MM.1S (cell line): ENCODE results near the gene SERPINB13.

Experiments
- DNase-seq: peaks from one replicate; pipeline ENCODE4 v3.0.0-alpha.2; 2015
- H2AFZ ChIP-seq: fragments of 300-600 bp; sonication (generic); 2 replicates; pipeline ENCODE4 v1.6.0; 2016; ENCODE audit warnings: antibody characterized with exemption, low read length
- H3F3A ChIP-seq: fragments of 300-600 bp; sonication (generic); 2 replicates; pipeline ENCODE4 v1.6.1; 2016; ENCODE audit warnings: mild to moderate bottlenecking, antibody characterized with exemption, low read length, moderate library complexity, mixed read lengths; ENCODE audit not compliant: insufficient read depth
- H3K27ac ChIP-seq: fragments of 300-600 bp; sonication (generic); 2 replicates; pipeline ENCODE4 v1.5.1; 2016; ENCODE audit warnings: mild to moderate bottlenecking, low read length
- H3K27me3 ChIP-seq: fragments of 300-600 bp; sonication (generic); replicated peaks from 2 replicates; pipeline ENCODE4 v1.6.0; 2016; ENCODE audit warnings: low read length; ENCODE audit not compliant: insufficient read depth
- H3K36me3 ChIP-seq: fragments of 300-600 bp; sonication (generic); replicated peaks from 2 replicates; pipeline ENCODE4 v1.6.1; 2016; ENCODE audit warnings: mild to moderate bottlenecking, low read length, mixed read lengths; ENCODE audit not compliant: insufficient read depth
- H3K4me1 ChIP-seq: fragments of 300-600 bp; sonication (generic); 2 replicates; pipeline ENCODE4 v1.6.1; 2016; ENCODE audit warnings: low read length, mixed read lengths
- H3K4me2 ChIP-seq: fragments of 300-600 bp; sonication (generic); 2 replicates; pipeline ENCODE4 v1.6.0; 2016; ENCODE audit warnings: low read depth, low read length
- H3K4me3 ChIP-seq: fragments of 300-600 bp; sonication (generic); 2 replicates; pipeline ENCODE4 v1.5.1; 2016; ENCODE audit warnings: low read length, mixed read lengths
- H3K79me2 ChIP-seq: fragments of 300-600 bp; sonication (generic); 2 replicates; pipeline ENCODE4 v1.6.1; 2016; ENCODE audit warnings: mixed run types, low read length, mixed read lengths
- H3K9ac ChIP-seq: fragments of 300-600 bp; sonication (generic); 2 replicates; pipeline ENCODE4 v1.6.1; 2016; ENCODE audit warnings: low read length, mixed read lengths
- H3K9me2 ChIP-seq: fragments of 300-600 bp; sonication (generic); replicated peaks from 2 replicates; pipeline ENCODE4 v1.6.1; 2016; ENCODE audit warnings: mild to moderate bottlenecking, low read length, mixed read lengths; ENCODE audit not compliant: insufficient read depth
- H3K9me3 ChIP-seq: fragments of 300-600 bp; sonication (generic); replicated peaks from 2 replicates; pipeline ENCODE4 v1.6.1; 2016; ENCODE audit warnings: mild to moderate bottlenecking, low read length, mixed read lengths; ENCODE audit not compliant: insufficient read depth
- H4K20me1 ChIP-seq: fragments of 300-600 bp; sonication (generic); 2 replicates; pipeline ENCODE4 v1.6.1; 2016; ENCODE audit warnings: mild to moderate bottlenecking, low read length, moderate library complexity, mixed read lengths; ENCODE audit not compliant: insufficient read depth
- CTCF ChIP-seq: fragments of 300-600 bp; sonication (generic); IDR thresholded peaks from 2 replicates; pipeline ENCODE4 v1.5.1; 2016; ENCODE audit warnings: antibody characterized with exemption, low read length, mixed read lengths
- EZH2 ChIP-seq: fragments of 300-600 bp; sonication (generic); optimal IDR thresholded peaks from 2 replicates; pipeline ENCODE3; 2017; ENCODE audit warnings: low read depth, mild to moderate bottlenecking, antibody characterized with exemption, low read length, mixed read lengths
- EZH2phosphoT487 ChIP-seq: fragments of 300-600 bp; sonication (generic); IDR thresholded peaks from 2 replicates; pipeline ENCODE4 v1.6.1; 2018; ENCODE audit warnings: antibody characterized with exemption, low read length

SERPINB13 gene

DNA sequence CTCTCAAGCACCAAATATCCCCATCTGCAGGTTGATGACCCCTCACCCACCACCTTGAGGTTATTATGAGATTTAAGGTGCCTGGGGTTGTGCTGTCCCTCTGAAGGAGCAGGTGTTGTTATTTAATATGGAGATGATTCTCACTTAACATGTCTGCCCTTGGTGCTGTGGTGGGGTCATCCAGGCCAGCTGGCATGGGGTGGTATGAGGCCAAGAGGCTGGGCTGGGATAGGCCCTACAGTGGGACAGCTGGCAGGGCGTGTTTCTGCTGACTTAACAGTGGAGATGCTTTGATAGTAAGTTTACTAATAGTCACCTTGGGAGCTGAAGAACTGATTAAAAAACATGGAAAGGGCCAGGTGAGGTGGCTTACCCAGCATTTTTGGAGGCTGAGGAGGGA lies 22.6 kb upstream of the SERPINB13 start:
- Histone ChIP-seq H3K79me2 (no peaks in the 10 kb centered on the region), H3F3A (no peaks in the 10 kb centered on the region), H3K4me3 (no peak overlapping the region)

GRCh38 chr18:63567276-63567675 lies 19.9 kb upstream of the SERPINB13 start:
- Histone ChIP-seq H3K9me3 (no peaks in the 10 kb centered on the region), H2AFZ (no peak overlapping the region), H3K9ac (no peak overlapping the region), H3K79me2 (no peaks in the 10 kb centered on the region), H3K36me3 (no peaks in the 10 kb centered on the region), H3K27ac (no peak overlapping the region), H3K9me2 (no peaks in the 10 kb centered on the region), H3F3A (no peaks in the 10 kb centered on the region), H3K4me2 (no peak overlapping the region), H3K27me3 (no peaks in the 10 kb centered on the region), H4K20me1 (no peaks in the 10 kb centered on the region), H3K4me1 (peaks cover 6% of the 10 kb centered on the region), H3K4me3 (no peak overlapping the region)
- DNase-seq: no peak
- no peak for TF ChIP-seq CTCF
- no peak for TF ChIP-seq EZH2
- no peak for TF ChIP-seq EZH2phosphoT487

More for the DNA sequence above, 22.6 kb upstream of the SERPINB13 start:
- no peaks in the 10 kb centered on the region for H3K27me3 ChIP-seq
- DNase-seq: no peak
- no peaks in the 10 kb centered on the region for H3K9me2 ChIP-seq
- no peaks in the 10 kb centered on the region for H4K20me1 ChIP-seq
- H3K4me1 ChIP-seq: peaks cover 20% of the 10 kb centered on the region
- no peak for TF ChIP-seq EZH2phosphoT487
- no peak for TF ChIP-seq CTCF
- TF ChIP-seq EZH2: no peak
- H3K9ac ChIP-seq: no peak overlapping the region
- no peak overlapping the region for H3K27ac ChIP-seq
- H3K4me2 ChIP-seq: no peak overlapping the region
- no peak overlapping the region for H2AFZ ChIP-seq
- no peaks in the 10 kb centered on the region for H3K9me3 ChIP-seq
- no peaks in the 10 kb centered on the region for H3K36me3 ChIP-seq

GRCh38 chr18:63567825-63568224 lies 19.3 kb upstream of the SERPINB13 start:
- no peaks in the 10 kb centered on the region for H3K9me2 ChIP-seq
- no peaks in the 10 kb centered on the region for H3F3A ChIP-seq
- no peak for TF ChIP-seq EZH2
- H3K27me3 ChIP-seq: no peaks in the 10 kb centered on the region
- no peak for DNase-seq
- H3K4me3 ChIP-seq: no peak overlapping the region
- H3K79me2 ChIP-seq: no peaks in the 10 kb centered on the region
- no peak overlapping the region for H3K4me2 ChIP-seq
- no peaks in the 10 kb centered on the region for H3K36me3 ChIP-seq
- H3K9me3 ChIP-seq: no peaks in the 10 kb centered on the region
- H3K4me1 ChIP-seq: peaks cover under 1% of the 10 kb centered on the region; the same call in 1 of the 2 replicates
- no peak overlapping the region for H3K9ac ChIP-seq
- no peak overlapping the region for H2AFZ ChIP-seq
- H3K27ac ChIP-seq: no peak overlapping the region
- H4K20me1 ChIP-seq: no peaks in the 10 kb centered on the region

DNA sequence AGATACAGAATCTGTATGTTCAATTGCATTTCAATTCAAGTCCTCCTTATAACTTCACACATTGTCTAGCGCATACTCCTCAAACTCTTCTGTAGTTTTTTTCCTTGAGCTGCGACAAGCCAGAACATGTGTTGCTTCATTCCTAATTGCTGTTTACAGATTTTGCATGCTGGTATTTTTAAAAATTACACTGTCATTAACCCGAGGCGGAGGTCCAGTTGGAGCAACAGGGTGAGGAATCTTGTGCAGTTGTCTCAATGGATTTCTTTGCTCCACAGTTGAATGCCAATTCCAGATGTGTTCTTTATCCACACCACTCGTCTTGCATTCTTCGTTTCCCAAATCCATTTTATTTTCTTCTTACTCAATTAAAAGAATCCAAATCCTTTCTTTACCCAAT lies 16.4 kb upstream of the SERPINB13 start:
- Histone ChIP-seq H3K9ac (no peak overlapping the region), H3K27me3 (no peaks in the 10 kb centered on the region), H2AFZ (no peak overlapping the region), H3K4me1 (no peaks in the 10 kb centered on the region), H3K9me2 (no peaks in the 10 kb centered on the region), H3K9me3 (no peaks in the 10 kb centered on the region), H3K4me2 (no peak overlapping the region), H3K36me3 (no peaks in the 10 kb centered on the region), H3K79me2 (no peaks in the 10 kb centered on the region), H4K20me1 (no peaks in the 10 kb centered on the region), H3K27ac (no peak overlapping the region), H3F3A (no peaks in the 10 kb centered on the region), H3K4me3 (no peak overlapping the region)
- no peak for DNase-seq
- TF ChIP-seq EZH2phosphoT487: no peak
- no peak for TF ChIP-seq EZH2
- TF ChIP-seq CTCF: no peak
